ENCODE measurements around the gene MLC1. TPM values are rescaled to one million over a fixed set of nuclear protein-coding genes. Genes with fewer than 3 reads are reported as not detected.
A peak's percentile ranks its signal among the peaks of the same experiment; 100 is the strongest.

MLC1 gene
- polyA plus RNA-seq (2013, experiment 1 of 2) = 0.07 TPM
- 0.04 TPM for polyA plus RNA-seq (2013, experiment 2 of 2)

DNA sequence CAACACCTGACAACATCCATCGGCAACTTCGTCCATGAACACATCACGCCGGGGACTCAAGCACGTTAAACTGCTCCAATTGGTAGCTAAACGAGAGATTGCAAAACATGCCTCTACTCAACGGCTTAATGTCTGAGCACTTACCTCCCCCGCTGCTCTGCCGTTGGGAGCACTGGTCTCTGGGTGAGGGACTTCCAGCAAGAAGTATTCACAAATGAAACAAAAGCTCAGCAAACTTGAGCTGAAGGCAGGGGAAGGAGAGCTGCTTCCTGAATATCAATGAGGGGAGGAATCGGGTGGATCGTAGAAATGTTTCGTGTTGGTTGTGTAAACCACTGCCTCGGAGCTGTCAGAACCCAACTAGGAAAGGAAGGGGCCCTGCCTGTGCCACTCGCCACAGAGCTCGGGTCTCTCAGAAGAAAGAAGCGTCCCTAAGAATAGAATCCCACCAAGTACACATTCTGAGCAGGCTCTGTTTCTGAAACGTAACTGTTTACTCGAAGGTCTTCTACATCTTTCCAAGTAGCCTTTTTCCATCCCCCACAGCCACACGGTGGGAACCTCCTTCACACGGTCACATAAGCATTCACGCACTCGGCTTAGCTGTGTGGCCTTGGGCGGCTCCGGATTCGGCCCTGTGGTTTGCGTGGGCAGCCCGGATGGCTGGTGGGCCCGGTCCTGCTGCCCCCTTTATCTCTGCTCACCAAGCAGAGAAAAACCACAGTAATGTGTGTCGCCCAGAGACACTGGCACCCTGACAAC lies at the start of gene MLC1:
Gene MLC1 (minus strand): TSS at position 216 of the 762 bp plus-strand sequence. CDS start 524 bp downstream, outside the sequence.
- H2AK5ac ChIP-seq (ENCODE audit: low read depth, low read length) = peak within 1 kb of the TSS; percentile 92
- no peak within 1 kb of the TSS for H3K9ac ChIP-seq (ENCODE audit: low read depth, low read length, poor library complexity)
- no peak within 1 kb of the TSS for H4K8ac ChIP-seq (ENCODE audit: low read depth, low read length)
- H3K36me3 ChIP-seq (replicated peaks in 1 of 2; ENCODE audit: control insufficient read depth in 2 of 2, insufficient read depth in 2 of 2, low read length in 2 of 2) = no peaks in the 10 kb centered on the region
- peaks cover 0 to 14% of the 10 kb centered on the region in 2 donors for H3K4me1 ChIP-seq (ENCODE audit: control insufficient read depth in 2 of 2, insufficient read depth in 1 of 2, low read depth in 1 of 2, low read length in 2 of 2)
- H2BK120ac ChIP-seq (ENCODE audit: low read depth, low read length) = peak within 1 kb of the TSS; percentile 98
- no peak within 1 kb of the TSS for H3K4me2 ChIP-seq (ENCODE audit: insufficient read depth, low read length, poor library complexity, severe bottlenecking)
- peak within 1 kb of the TSS in 1 of 2 donors; percentile 3 for H3K4me3 ChIP-seq (ENCODE audit: low read length in 2 of 2)
- no peak within 1 kb of the TSS for H2AFZ ChIP-seq (ENCODE audit: low read length)
- DNase-seq (ENCODE audit: low spot score) = no peak
- WGBS, 2 donors (ENCODE audit: extremely low coverage in 2 of 2, insufficient read length in 2 of 2, insufficient replicate concordance in 1 of 2) = no CpG with 5 or more reads among the region's 29 CpGs
- H3K23ac ChIP-seq (ENCODE audit: low read depth, low read length, poor library complexity) = peak within 1 kb of the TSS; percentile 58
- no peak within 1 kb of the TSS for H4K91ac ChIP-seq (ENCODE audit: low read depth, low read length, poor library complexity)
- no peak within 1 kb of the TSS for H3K27ac ChIP-seq (replicated peaks; ENCODE audit: low read length)
- H3K79me1 ChIP-seq (ENCODE audit: low read depth, low read length) = no peaks in the 10 kb centered on the region
- peak within 1 kb of the TSS; percentile 92 for H2BK12ac ChIP-seq (ENCODE audit: low read length)
- H3K14ac ChIP-seq (ENCODE audit: low read length) = peak within 1 kb of the TSS; percentile 63
- no peaks in the 10 kb centered on the region for H3K27me3 ChIP-seq (ENCODE audit: control insufficient read depth in 3 of 3, insufficient read depth in 3 of 3, low read depth in 1 of 3, low read length in 3 of 3)
- no peak within 1 kb of the TSS for H3K4ac ChIP-seq (ENCODE audit: low read length)
- peak within 1 kb of the TSS; percentile 84 for H3K18ac ChIP-seq (ENCODE audit: low read length)
- H2BK5ac ChIP-seq (ENCODE audit: low read length) = peak within 1 kb of the TSS; percentile 67
- peak within 1 kb of the TSS; percentile 91 for H2BK15ac ChIP-seq (ENCODE audit: low read length)
- H3K9me3 ChIP-seq (replicated peaks in 1 of 2; ENCODE audit: control insufficient read depth in 2 of 2, insufficient read depth in 1 of 2, low read depth in 1 of 2, low read length in 2 of 2) = peaks cover 5 to 8% of the 10 kb centered on the region in 2 donors

DNA sequence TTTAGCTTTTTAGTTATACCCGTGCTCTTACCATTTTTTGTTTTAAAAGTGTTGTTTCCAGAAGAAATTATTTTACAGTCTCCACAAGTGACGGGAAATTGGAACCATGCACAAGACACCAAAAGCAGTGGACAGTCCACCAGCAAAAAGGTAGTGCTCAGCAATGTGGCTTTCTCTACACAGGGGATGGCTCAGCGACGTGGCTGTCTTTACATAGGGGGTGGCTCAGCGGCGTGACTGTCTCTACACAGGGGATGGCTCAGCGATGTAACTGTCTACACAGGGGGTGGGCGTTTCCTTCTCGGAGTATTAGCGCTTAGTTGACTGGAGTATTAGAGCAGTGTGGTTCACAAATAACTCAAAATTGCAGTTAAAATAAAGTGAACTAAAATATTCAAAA lies 49.3 kb upstream of the MLC1 start:
- Histone ChIP-seq H3K4me1 (ENCODE audit: control insufficient read depth in 2 of 2, insufficient read depth in 1 of 2, low read depth in 1 of 2, low read length in 2 of 2) (peaks cover under 1 to 3% of the 10 kb centered on the region in 2 donors), H2AFZ (ENCODE audit: low read length) (no peak overlapping the region), H2BK12ac (ENCODE audit: low read length) (no peak overlapping the region), H4K8ac (ENCODE audit: low read depth, low read length) (no peak overlapping the region), H4K91ac (ENCODE audit: low read depth, low read length, poor library complexity) (no peak overlapping the region), H2BK120ac (ENCODE audit: low read depth, low read length) (no peak overlapping the region), H2AK5ac (ENCODE audit: low read depth, low read length) (no peak overlapping the region), H3K23ac (ENCODE audit: low read depth, low read length, poor library complexity) (no peak overlapping the region), H3K4ac (ENCODE audit: low read length) (no peak overlapping the region), H3K18ac (ENCODE audit: low read length) (no peak overlapping the region), H3K27me3 (ENCODE audit: control insufficient read depth in 3 of 3, insufficient read depth in 3 of 3, low read depth in 1 of 3, low read length in 3 of 3) (peaks cover 0 to 7% (median 0%) of the 10 kb centered on the region in 3 experiments), H3K9ac (ENCODE audit: low read depth, low read length, poor library complexity) (no peak overlapping the region), H2BK15ac (ENCODE audit: low read length) (no peak overlapping the region), H3K4me3 (ENCODE audit: low read length in 2 of 2) (no peak overlapping the region), H3K36me3 (replicated peaks in 1 of 2; ENCODE audit: control insufficient read depth in 2 of 2, insufficient read depth in 2 of 2, low read length in 2 of 2) (no peaks in the 10 kb centered on the region), H2BK5ac (ENCODE audit: low read length) (no peak overlapping the region), H3K79me1 (ENCODE audit: low read depth, low read length) (no peaks in the 10 kb centered on the region), H3K4me2 (ENCODE audit: insufficient read depth, low read length, poor library complexity, severe bottlenecking) (no peak overlapping the region), H3K14ac (ENCODE audit: low read length) (no peak overlapping the region), H3K27ac (replicated peaks; ENCODE audit: low read length) (no peak overlapping the region), H3K9me3 (replicated peaks in 1 of 2; ENCODE audit: control insufficient read depth in 2 of 2, insufficient read depth in 1 of 2, low read depth in 1 of 2, low read length in 2 of 2) (peaks cover 5 to 6% of the 10 kb centered on the region in 2 donors)
- DNase-seq (ENCODE audit: low spot score) = no peak
- whole genome bisulfite sequencing, 2 donors (ENCODE audit: extremely low coverage in 2 of 2, insufficient read length in 2 of 2, insufficient replicate concordance in 1 of 2) = no CpG with 5 or more reads among the region's 10 CpGs

GRCh38 chr22:50131894-50132293 lies 46.7 kb upstream of the MLC1 start:
- no peak overlapping the region for H3K23ac ChIP-seq (ENCODE audit: low read depth, low read length, poor library complexity)
- H4K91ac ChIP-seq (ENCODE audit: low read depth, low read length, poor library complexity) = no peak overlapping the region
- H2BK12ac ChIP-seq (ENCODE audit: low read length) = no peak overlapping the region
- H2AFZ ChIP-seq (ENCODE audit: low read length) = no peak overlapping the region
- H3K9me3 ChIP-seq (replicated peaks in 1 of 2; ENCODE audit: control insufficient read depth in 2 of 2, insufficient read depth in 1 of 2, low read depth in 1 of 2, low read length in 2 of 2) = peaks cover 5 to 6% of the 10 kb centered on the region in 2 donors
- H3K4me1 ChIP-seq (ENCODE audit: control insufficient read depth in 2 of 2, insufficient read depth in 1 of 2, low read depth in 1 of 2, low read length in 2 of 2) = peaks cover 2 to 5% of the 10 kb centered on the region in 2 donors
- peak overlapping the region in 1 of 2 donors; percentile 4 for H3K4me3 ChIP-seq (ENCODE audit: low read length in 2 of 2)
- H3K4ac ChIP-seq (ENCODE audit: low read length) = no peak overlapping the region
- H3K36me3 ChIP-seq (replicated peaks in 1 of 2; ENCODE audit: control insufficient read depth in 2 of 2, insufficient read depth in 2 of 2, low read length in 2 of 2) = no peaks in the 10 kb centered on the region
- no peak overlapping the region for H3K14ac ChIP-seq (ENCODE audit: low read length)
- no peak overlapping the region for H3K4me2 ChIP-seq (ENCODE audit: insufficient read depth, low read length, poor library complexity, severe bottlenecking)
- no peak for DNase-seq (ENCODE audit: low spot score)
- WGBS, 2 donors (ENCODE audit: extremely low coverage in 2 of 2, insufficient read length in 2 of 2, insufficient replicate concordance in 1 of 2) = no CpG with 5 or more reads among the region's 4 CpGs
- H3K27ac ChIP-seq (replicated peaks; ENCODE audit: low read length) = no peak overlapping the region
- no peak overlapping the region for H3K9ac ChIP-seq (ENCODE audit: low read depth, low read length, poor library complexity)
- no peak overlapping the region for H2AK5ac ChIP-seq (ENCODE audit: low read depth, low read length)
- peaks cover 0 to 10% (median 0%) of the 10 kb centered on the region in 3 experiments for H3K27me3 ChIP-seq (ENCODE audit: control insufficient read depth in 3 of 3, insufficient read depth in 3 of 3, low read depth in 1 of 3, low read length in 3 of 3)
- no peak overlapping the region for H2BK5ac ChIP-seq (ENCODE audit: low read length)
- no peak overlapping the region for H4K8ac ChIP-seq (ENCODE audit: low read depth, low read length)
- no peak overlapping the region for H3K18ac ChIP-seq (ENCODE audit: low read length)
- H3K79me1 ChIP-seq (ENCODE audit: low read depth, low read length) = no peaks in the 10 kb centered on the region
- no peak overlapping the region for H2BK120ac ChIP-seq (ENCODE audit: low read depth, low read length)
- H2BK15ac ChIP-seq (ENCODE audit: low read length) = no peak overlapping the region

- Histone ChIP-seq H3K79me1 (ENCODE audit: low read depth, low read length) (no peaks in the 10 kb centered on the region), H3K27ac (replicated peaks; ENCODE audit: low read length) (no peak overlapping the region), H2BK15ac (ENCODE audit: low read length) (no peak overlapping the region), H2BK12ac (ENCODE audit: low read length) (no peak overlapping the region), H2BK5ac (ENCODE audit: low read length) (no peak overlapping the region), H2AK5ac (ENCODE audit: low read depth, low read length) (no peak overlapping the region), H3K36me3 (replicated peaks in 1 of 2; ENCODE audit: control insufficient read depth in 2 of 2, insufficient read depth in 2 of 2, low read length in 2 of 2) (no peaks in the 10 kb centered on the region), H2BK120ac (ENCODE audit: low read depth, low read length) (no peak overlapping the region), H4K8ac (ENCODE audit: low read depth, low read length) (no peak overlapping the region), H3K4me2 (ENCODE audit: insufficient read depth, low read length, poor library complexity, severe bottlenecking) (no peak overlapping the region), H2AFZ (ENCODE audit: low read length) (peak overlapping the region; percentile 9), H3K23ac (ENCODE audit: low read depth, low read length, poor library complexity) (no peak overlapping the region), H4K91ac (ENCODE audit: low read depth, low read length, poor library complexity) (no peak overlapping the region), H3K14ac (ENCODE audit: low read length) (no peak overlapping the region), H3K9me3 (replicated peaks in 1 of 2; ENCODE audit: control insufficient read depth in 2 of 2, insufficient read depth in 1 of 2, low read depth in 1 of 2, low read length in 2 of 2) (peaks cover 6 to 8% of the 10 kb centered on the region in 2 donors), H3K4ac (ENCODE audit: low read length) (no peak overlapping the region), H3K18ac (ENCODE audit: low read length) (no peak overlapping the region), H3K27me3 (ENCODE audit: control insufficient read depth in 3 of 3, insufficient read depth in 3 of 3, low read depth in 1 of 3, low read length in 3 of 3) (peaks cover 0 to 14% (median 0%) of the 10 kb centered on the region in 3 experiments), H3K4me1 (ENCODE audit: control insufficient read depth in 2 of 2, insufficient read depth in 1 of 2, low read depth in 1 of 2, low read length in 2 of 2) (peaks cover 2 to 5% of the 10 kb centered on the region in 2 donors), H3K9ac (ENCODE audit: low read depth, low read length, poor library complexity) (no peak overlapping the region), H3K4me3 (ENCODE audit: low read length in 2 of 2) (no peak overlapping the region)
- DNase-seq (ENCODE audit: low spot score) = no peak
- no CpG with 5 or more reads among the region's 10 CpGs for WGBS, 2 donors (ENCODE audit: extremely low coverage in 2 of 2, insufficient read length in 2 of 2, insufficient replicate concordance in 1 of 2)
These were observed 44.0 kb upstream of the MLC1 start for GRCh38 chr22:50129121-50129736.
